Activated CD8-positive, alpha-beta T cell treated with anti-CD3 and anti-CD28 coated beads for 36 hours (primary cell): Measurements from ENCODE around the gene FRS3. TPM values are rescaled to one million over a fixed set of nuclear protein-coding genes. Genes with fewer than 3 reads are reported as not detected.
A peak's percentile ranks its signal among the peaks of the same experiment; 100 is the strongest.

Experiments used
- ATAC-seq: fragments of 200-7000 bp; cut with Tn5 transposase; one replicate; pipeline ENCODE4 v1.10.0; 2021; ENCODE audit warnings: mild to moderate bottlenecking, moderate library complexity
- CTCF ChIA-PET: fragments of 350-600 bp; sonication (Branson Sonifier 250); formaldehyde crosslinking; loops from one replicate; lab custom pipeline; 2021; ENCODE audit warnings: antibody characterized with exemption; lab: Charles Lee
- POLR2A ChIA-PET: fragments of 350-600 bp; sonication (Branson Sonifier 250); formaldehyde crosslinking; loops from one replicate; lab custom pipeline; 2021; ENCODE audit warnings: antibody characterized with exemption; lab: Charles Lee
- DNase-seq: peaks from one replicate; pipeline ENCODE4 v3.0.0-alpha.2; 2020
- H3K27ac Mint-ChIP-seq: one replicate; pipeline ENCODE4 v1.8.0; 2021; ENCODE audit warnings: mild to moderate bottlenecking, mixed read lengths
- H3K27me3 Mint-ChIP-seq: one replicate; pipeline ENCODE4 v1.8.0; 2021; ENCODE audit warnings: mixed read lengths
- H3K36me3 Mint-ChIP-seq: one replicate; pipeline ENCODE4 v1.8.0; 2021; ENCODE audit warnings: low read depth, mixed read lengths
- H3K4me1 Mint-ChIP-seq: one replicate; pipeline ENCODE4 v1.8.0; 2021; ENCODE audit warnings: low read depth, mixed read lengths
- H3K4me3 Mint-ChIP-seq: one replicate; pipeline ENCODE4 v1.8.0; 2021; ENCODE audit warnings: mild to moderate bottlenecking, moderate library complexity, mixed read lengths
- H3K9me3 Mint-ChIP-seq: one replicate; pipeline ENCODE4 v1.8.0; 2021; ENCODE audit warnings: mixed read lengths
- CTCF ChIP-seq: fragments of 200-600 bp; IDR thresholded peaks from one replicate; pipeline ENCODE4 v1.8.0; 2022; ENCODE audit warnings: antibody characterized with exemption, mild to moderate bottlenecking
- intact Hi-C: fragments of 100-400 bp; cut with micrococcal nuclease; formaldehyde crosslinking; loops from one replicate; pipeline ENCODE4 v1.10.0; 2022
- total RNA-seq, 2 experiments: library from RNA; stranded (reverse); gene quantifications; one replicate each; pipeline ENCODE4 v1.2.3, GENCODE V29; 2021

The FRS3 gene
- total RNA-seq, 2 experiments from 2014 or later: 3.2 to 4.1 TPM

GRCh38 chr6:41786451-41787218 is 6.9 kb upstream of the FRS3 start:
- ATAC-seq (peak; percentile 79), DNase-seq (peak; percentile 89)
- H3K36me3 Mint-ChIP-seq: peaks cover 26% of the 10 kb centered on the region
- H3K27ac Mint-ChIP-seq: peak overlapping the region; percentile 97
- H3K4me1 Mint-ChIP-seq: peaks cover 19% of the 10 kb centered on the region
- ChIA-PET CTCF (interaction anchor here (0.6 to 12.8 kb wide), 43 partner anchors 10 to 761 kb away, joined by 3 to 214 read pairs (median 4); partner anchors contain the start of genes BYSL, MED20, TAF8 and USP49), POLR2A (interaction anchor here (1.0 to 4.8 kb wide), 16 partner anchors 8 to 318 kb away, joined by 3 to 49 read pairs (median 6); partner anchors contain the start of genes BYSL, MED20, TAF8 and TFEB)
- H3K4me3 Mint-ChIP-seq: peak overlapping the region; percentile 91
- no peaks in the 10 kb centered on the region for H3K27me3 Mint-ChIP-seq
- peak; percentile 60 for TF ChIP-seq CTCF
- intact Hi-C loops: loop anchor here (2.0 to 10.0 kb wide), 2 partner anchors 138 to 260 kb away; partner anchors contain the start of genes BYSL and MED20
- H3K9me3 Mint-ChIP-seq: no peaks in the 10 kb centered on the region

- H3K4me3 Mint-ChIP-seq: peak overlapping the region; percentile 91
- H3K27me3 Mint-ChIP-seq: peaks cover 5% of the 10 kb centered on the region
- intact Hi-C loops: loop anchor here (2.0 to 10.0 kb wide), 2 partner anchors 139 to 261 kb away; partner anchors contain the start of genes BYSL and MED20
- ATAC-seq (no peak), DNase-seq (peak; percentile 18)
- TF ChIP-seq CTCF: no peak
- CTCF ChIA-PET: interaction anchor here (0.7 to 12.8 kb wide), 24 partner anchors 9 to 384 kb away, joined by 3 to 214 read pairs (median 3); partner anchors contain the start of genes BYSL, MED20, TAF8 and USP49
- H3K9me3 Mint-ChIP-seq: no peaks in the 10 kb centered on the region
- H3K36me3 Mint-ChIP-seq: peaks cover 23% of the 10 kb centered on the region
- POLR2A ChIA-PET: interaction anchor here (1.1 to 4.8 kb wide), 6 partner anchors 136 to 319 kb away, joined by 3 to 49 read pairs (median 8); partner anchors contain the start of genes BYSL, MED20 and TAF8
- peaks cover 24% of the 10 kb centered on the region for H3K4me1 Mint-ChIP-seq
- H3K27ac Mint-ChIP-seq: no peak overlapping the region
These were observed 6.2 kb upstream of the FRS3 start for GRCh38 chr6:41785689-41786450.

GRCh38 chr6:41785254-41785653 is 5.6 kb upstream of the FRS3 start:
- ATAC-seq (no peak), DNase-seq (no peak)
- ChIA-PET CTCF (interaction anchor here (0.7 to 12.8 kb wide), 14 partner anchors 9 to 319 kb away, joined by 3 to 214 read pairs (median 4); partner anchors contain the start of genes BYSL, MED20 and TAF8), POLR2A (interaction anchor here (0.8 to 4.8 kb wide), 3 partner anchors 136 to 263 kb away, joined by 4 to 49 read pairs (median 37); partner anchors contain the start of genes BYSL, MED20 and TAF8)
- Mint-ChIP-seq H3K4me3 (peak overlapping the region; percentile 91), H3K36me3 (peaks cover 19% of the 10 kb centered on the region), H3K27me3 (peaks cover 6% of the 10 kb centered on the region), H3K4me1 (peaks cover 23% of the 10 kb centered on the region), H3K9me3 (no peaks in the 10 kb centered on the region), H3K27ac (no peak overlapping the region)
- TF ChIP-seq CTCF: no peak
- intact Hi-C loops: loop anchor here (10.0 kb wide), 1 partner anchor 140 kb away; the partner anchor contains the start of genes BYSL and MED20

- peaks cover 18% of the 10 kb centered on the region for H3K4me1 Mint-ChIP-seq
- H3K9me3 Mint-ChIP-seq: no peaks in the 10 kb centered on the region
- CTCF ChIA-PET: interaction anchor here (0.6 to 12.8 kb wide), 8 partner anchors 8 to 312 kb away, joined by 3 to 214 read pairs (median 3); partner anchors contain the start of genes BYSL, MED20 and TAF8
These were observed 5.0 kb upstream of the FRS3 start for GRCh38 chr6:41784581-41785171.

More at GRCh38 chr6:41784581-41785171, 5.0 kb upstream of the FRS3 start:
- intact Hi-C loops: loop anchor here (10.0 kb wide), 1 partner anchor 140 kb away; the partner anchor contains the start of genes BYSL and MED20
- no peak for TF ChIP-seq CTCF
- DNase-seq (no peak), ATAC-seq (no peak)
- H3K27ac Mint-ChIP-seq: no peak overlapping the region
- POLR2A ChIA-PET: interaction anchor here (0.8 to 4.8 kb wide), 3 partner anchors 137 to 264 kb away, joined by 4 to 49 read pairs (median 37); partner anchors contain the start of genes BYSL, MED20 and TAF8
- H3K27me3 Mint-ChIP-seq: peaks cover 6% of the 10 kb centered on the region
- H3K36me3 Mint-ChIP-seq: peaks cover 14% of the 10 kb centered on the region
- peak overlapping the region; percentile 91 for H3K4me3 Mint-ChIP-seq
